NCI-H2196 (cell line): ENCODE results near the gene TMPRSS2.
"Not testable (repeated sequence)": the region's sequence is repeated elsewhere in the genome, so short reads cannot be mapped to it uniquely, and the experiment has no call there.

Source experiments
- DNase-seq: peaks from one replicate; lab custom pipeline; 2025; ENCODE audit not compliant: unreplicated experiment; lab: John Stamatoyannopoulos, UW

TMPRSS2 gene

GRCh38 chr21:41428311-41428710 is 79.6 kb downstream of the TMPRSS2 start:
- no peak for DNase-seq

- DNase-seq = no peak
Measured at GRCh38 chr21:41427556-41427955, 80.4 kb downstream of the TMPRSS2 start.

- DNase-seq = no peak
Measured at GRCh38 chr21:41426676-41427404, 81.1 kb downstream of the TMPRSS2 start.

GRCh38 chr21:41425954-41426675 is 81.8 kb downstream of the TMPRSS2 start, which contains the start of gene MX1:
Gene MX1, plus strand, starts transcription at chr21:41426239. Its CDS starts 5,832 bp downstream, at chr21:41432071.
- no peak for DNase-seq

GRCh38 chr21:41425588-41425953 is 82.4 kb downstream of the TMPRSS2 start:
- DNase-seq = no peak

GRCh38 chr21:41423305-41423636 is 84.7 kb downstream of the TMPRSS2 start:
- DNase-seq = not testable (repeated sequence)

GRCh38 chr21:41422546-41423304 is 85.2 kb downstream of the TMPRSS2 start:
- no peak for DNase-seq

GRCh38 chr21:41420998-41421397 is 87.0 kb downstream of the TMPRSS2 start:
- DNase-seq = not testable (repeated sequence)

- DNase-seq = peak; percentile 91
Measured at GRCh38 chr21:41419921-41420862, 87.8 kb downstream of the TMPRSS2 start.

- no peak for DNase-seq
Measured at GRCh38 chr21:41418956-41419680, 88.8 kb downstream of the TMPRSS2 start.

GRCh38 chr21:41418393-41418792 is 89.6 kb downstream of the TMPRSS2 start:
- no peak for DNase-seq

GRCh38 chr21:41417505-41417904 is 90.5 kb downstream of the TMPRSS2 start:
- DNase-seq = not testable (repeated sequence)
